HG02571 (cell line): ENCODE data around the gene CCDC188.
A peak's percentile ranks its signal among the peaks of the same experiment; 100 is the strongest.

Experiments
- ATAC-seq: cut with Tn5 transposase; IDR thresholded peaks from one replicate; pipeline ENCODE4 v1.9.1; 2021; ENCODE audit warnings: mild to moderate bottlenecking, moderate library complexity; ENCODE audit not compliant: unreplicated experiment

Gene CCDC188

GRCh38 chr22:20123366-20124082 lies 27.3 kb downstream of the CCDC188 start:
- no peak for ATAC-seq

GRCh38 chr22:20121856-20122415 lies 28.9 kb downstream of the CCDC188 start:
- no peak for ATAC-seq

GRCh38 chr22:20118300-20119020 lies 32.4 kb downstream of the CCDC188 start:
- ATAC-seq = no peak

- ATAC-seq = peak; percentile 12
Observed at GRCh38 chr22:20117633-20118299, 33.1 kb downstream of the CCDC188 start.

- ATAC-seq = peak; percentile 74
Observed at GRCh38 chr22:20116951-20117632, 33.8 kb downstream of the CCDC188 start, which contains the start of gene TRMT2A. TSS of gene TRMT2A (minus strand) at chr22:20117226. CDS start at chr22:20116906, 320 bp downstream.

GRCh38 chr22:20116376-20116950 lies 34.4 kb downstream of the CCDC188 start:
- ATAC-seq = no peak

- no peak for ATAC-seq
Observed at GRCh38 chr22:20115691-20116375, 35.0 kb downstream of the CCDC188 start, which contains the start of gene RANBP1. TSS of gene RANBP1 (plus strand) at chr22:20116104. CDS start at chr22:20116185, 81 bp downstream.

GRCh38 chr22:20114506-20115475 lies 36.1 kb downstream of the CCDC188 start:
- ATAC-seq = no peak

- ATAC-seq = no peak
Observed at GRCh38 chr22:20113551-20114310, 37.1 kb downstream of the CCDC188 start.

- ATAC-seq = no peak
Observed at GRCh38 chr22:20112623-20113511, 38.0 kb downstream of the CCDC188 start.

- ATAC-seq = no peak
Observed at GRCh38 chr22:20111689-20112622, 38.9 kb downstream of the CCDC188 start.

- ATAC-seq = no peak
Observed at GRCh38 chr22:20111045-20111688, 39.7 kb downstream of the CCDC188 start.

- no peak for ATAC-seq
Observed at GRCh38 chr22:20110359-20110985, 40.4 kb downstream of the CCDC188 start.

GRCh38 chr22:20109411-20110358 lies 41.2 kb downstream of the CCDC188 start:
- no peak for ATAC-seq
